GM12872 (cell line): ENCODE measurements around the gene KCTD14.

Experiments used
- TF ChIP-seq, protein P1 (sequence below): IDR thresholded peaks from 3 replicates; pipeline ENCODE4 v1.5.1; 2011; ENCODE audit warnings: low read depth, mild to moderate bottlenecking, low read length, moderate library complexity; ENCODE audit not compliant: insufficient read depth

The KCTD14 gene

DNA sequence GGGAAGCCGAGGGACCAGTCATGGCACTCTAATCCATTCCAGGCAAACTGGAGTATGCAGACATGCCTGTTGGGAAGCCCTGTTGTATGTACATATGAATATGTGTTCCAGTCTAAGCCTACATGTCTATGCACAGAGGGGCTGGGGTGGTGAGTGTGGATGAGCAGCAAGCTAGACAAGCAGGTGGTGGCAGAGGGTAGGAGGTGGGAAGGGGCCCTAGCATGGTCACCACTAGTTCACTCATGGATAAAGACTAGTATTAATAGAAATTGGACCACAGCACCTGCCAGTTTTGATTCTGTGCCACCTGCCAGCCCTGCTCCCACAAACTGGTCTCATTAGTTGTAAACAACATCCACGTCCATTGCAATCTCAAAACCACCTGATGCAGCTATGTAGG is 42.1 kb upstream of the KCTD14 start:
- TF ChIP-seq, protein P1, sequence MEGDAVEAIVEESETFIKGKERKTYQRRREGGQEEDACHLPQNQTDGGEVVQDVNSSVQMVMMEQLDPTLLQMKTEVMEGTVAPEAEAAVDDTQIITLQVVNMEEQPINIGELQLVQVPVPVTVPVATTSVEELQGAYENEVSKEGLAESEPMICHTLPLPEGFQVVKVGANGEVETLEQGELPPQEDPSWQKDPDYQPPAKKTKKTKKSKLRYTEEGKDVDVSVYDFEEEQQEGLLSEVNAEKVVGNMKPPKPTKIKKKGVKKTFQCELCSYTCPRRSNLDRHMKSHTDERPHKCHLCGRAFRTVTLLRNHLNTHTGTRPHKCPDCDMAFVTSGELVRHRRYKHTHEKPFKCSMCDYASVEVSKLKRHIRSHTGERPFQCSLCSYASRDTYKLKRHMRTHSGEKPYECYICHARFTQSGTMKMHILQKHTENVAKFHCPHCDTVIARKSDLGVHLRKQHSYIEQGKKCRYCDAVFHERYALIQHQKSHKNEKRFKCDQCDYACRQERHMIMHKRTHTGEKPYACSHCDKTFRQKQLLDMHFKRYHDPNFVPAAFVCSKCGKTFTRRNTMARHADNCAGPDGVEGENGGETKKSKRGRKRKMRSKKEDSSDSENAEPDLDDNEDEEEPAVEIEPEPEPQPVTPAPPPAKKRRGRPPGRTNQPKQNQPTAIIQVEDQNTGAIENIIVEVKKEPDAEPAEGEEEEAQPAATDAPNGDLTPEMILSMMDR, result no peak

DNA sequence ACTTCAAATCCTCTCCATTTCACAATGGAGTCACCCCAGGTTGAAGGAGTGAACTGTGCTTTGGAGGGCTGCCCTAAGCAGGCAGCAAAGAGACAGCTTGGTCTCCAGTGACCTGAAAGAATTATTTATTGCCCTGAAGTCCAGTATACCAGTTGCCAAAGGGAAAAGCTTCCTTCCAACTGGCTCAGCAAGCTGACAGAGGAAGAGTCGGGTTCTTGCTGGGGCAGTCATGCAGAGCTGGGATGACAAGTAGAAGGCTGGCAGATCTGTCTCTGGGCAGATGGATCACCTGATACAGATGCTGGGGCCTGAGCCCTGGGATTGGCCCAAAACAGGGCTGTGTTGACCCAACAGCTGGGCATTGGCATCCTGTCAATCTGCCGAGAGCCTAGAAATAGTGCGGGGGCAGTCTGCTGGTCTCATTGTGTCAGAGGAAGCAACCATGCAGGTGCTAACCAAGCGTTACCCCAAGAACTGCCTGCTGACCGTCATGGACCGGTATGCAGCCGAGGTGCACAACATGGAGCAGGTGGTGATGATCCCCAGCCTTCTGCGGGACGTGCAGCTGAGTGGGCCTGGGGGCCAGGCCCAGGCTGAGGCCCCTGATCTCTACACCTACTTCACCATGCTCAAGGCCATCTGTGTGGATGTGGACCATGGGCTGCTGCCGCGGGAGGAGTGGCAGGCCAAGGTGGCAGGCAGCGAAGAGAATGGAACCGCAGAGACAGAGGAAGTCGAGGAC is 40.5 kb upstream of the KCTD14 start, which contains the start of gene THRSP:
THRSP (plus strand) TSS at position 422 of the 742 bp plus-strand sequence; CDS start at position 443, 21 bp downstream.
- TF ChIP-seq, protein P1, result no peak

DNA sequence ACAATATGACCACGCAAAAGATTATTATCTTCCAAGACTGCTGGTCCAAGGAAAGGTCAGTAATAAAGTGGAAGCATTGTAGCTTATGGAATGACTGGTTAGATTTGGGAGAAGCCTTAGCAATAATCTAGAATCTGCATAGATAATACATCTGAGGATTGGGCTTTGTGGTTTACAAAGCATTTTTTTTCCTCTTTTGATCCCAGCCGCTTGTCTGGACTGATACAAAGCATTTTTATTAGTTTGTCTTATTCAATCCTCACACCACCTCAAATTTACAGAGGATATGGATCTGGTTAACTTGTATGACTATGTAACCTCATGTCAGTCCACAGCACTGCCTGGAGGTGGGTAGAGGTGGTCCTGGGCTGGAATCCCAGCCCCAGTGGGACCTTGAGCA is 39.6 kb upstream of the KCTD14 start:
- TF ChIP-seq, protein P1, result no peak

DNA sequence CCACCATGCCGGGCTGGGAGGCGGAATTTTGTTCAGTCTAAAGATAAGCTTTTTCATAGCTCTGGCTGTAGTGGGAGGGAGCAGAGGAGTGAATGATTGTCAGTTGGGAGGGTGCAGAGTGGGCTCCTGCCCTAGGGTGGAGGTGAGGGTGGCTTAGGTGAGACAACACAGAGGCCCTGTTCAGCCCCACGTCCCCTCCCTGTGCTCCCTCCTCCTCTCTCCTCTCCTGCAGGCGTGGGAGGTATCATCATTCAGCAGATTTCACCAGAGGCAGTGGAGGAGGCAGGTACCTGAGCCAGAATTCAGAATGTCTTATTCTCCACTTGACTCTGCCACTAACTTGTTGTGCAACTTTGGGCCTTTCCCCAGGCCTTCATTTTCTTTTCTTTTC is 38.8 kb upstream of the KCTD14 start:
- TF ChIP-seq, protein P1, result no peak

DNA sequence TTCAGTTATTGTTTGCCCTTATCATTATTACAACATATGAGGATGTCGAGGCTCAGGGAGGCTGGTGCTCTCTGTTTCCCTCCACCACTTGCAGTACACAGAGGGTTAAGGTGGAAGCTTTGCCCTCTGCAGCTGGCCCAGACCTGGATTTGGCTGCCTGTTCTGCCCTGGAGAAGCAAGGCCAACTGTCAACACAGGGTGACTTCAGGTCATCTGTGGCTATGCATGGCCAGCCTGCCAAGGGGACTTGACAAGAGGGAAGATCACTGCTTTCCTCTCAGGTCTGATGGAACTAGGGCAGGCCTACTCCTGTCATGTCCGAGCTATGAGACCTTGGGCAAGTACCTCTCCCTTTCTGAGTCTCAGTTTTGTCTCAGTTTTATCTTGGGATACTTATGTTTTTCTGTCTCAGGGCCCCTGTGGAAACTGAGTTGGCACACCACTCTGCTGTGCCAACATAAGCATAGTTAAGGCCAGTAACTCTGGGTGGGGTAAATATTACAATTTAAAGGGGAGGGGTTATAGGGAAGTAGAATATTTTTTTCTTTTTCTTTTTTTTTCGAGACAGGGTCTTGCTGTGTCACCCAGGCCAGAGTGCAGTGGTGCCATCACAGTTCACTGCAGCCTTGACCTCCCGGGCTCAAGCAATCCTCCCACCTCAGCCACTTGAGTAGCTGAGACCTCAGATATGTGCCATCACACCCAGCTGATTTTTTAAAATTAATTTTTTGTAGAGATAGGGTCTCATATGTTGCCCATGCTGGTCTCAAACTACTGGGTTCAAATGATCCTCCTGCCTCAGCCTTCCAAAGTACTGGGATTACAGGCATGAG is 38.2 kb upstream of the KCTD14 start:
- TF ChIP-seq, protein P1, result no peak

DNA sequence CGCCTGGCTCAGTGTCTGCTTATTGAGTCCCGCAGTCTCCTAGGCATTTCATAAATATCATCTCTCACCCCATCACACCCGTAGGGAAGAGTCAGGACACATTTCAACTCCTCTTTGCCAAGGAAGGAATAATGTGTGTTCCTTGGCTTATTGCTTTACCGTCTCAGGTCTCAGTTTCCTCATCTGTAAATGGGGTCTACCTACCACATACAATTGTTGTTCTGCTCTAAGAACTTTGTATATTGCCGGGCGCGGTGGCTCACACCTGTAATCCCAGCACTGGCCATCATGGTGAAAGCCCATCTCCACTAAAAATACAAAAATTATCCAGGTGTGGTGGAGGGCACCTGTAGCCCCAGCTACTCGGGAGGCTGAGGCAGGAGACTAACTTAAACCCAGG is 37.5 kb upstream of the KCTD14 start:
- TF ChIP-seq, protein P1, result no peak

DNA sequence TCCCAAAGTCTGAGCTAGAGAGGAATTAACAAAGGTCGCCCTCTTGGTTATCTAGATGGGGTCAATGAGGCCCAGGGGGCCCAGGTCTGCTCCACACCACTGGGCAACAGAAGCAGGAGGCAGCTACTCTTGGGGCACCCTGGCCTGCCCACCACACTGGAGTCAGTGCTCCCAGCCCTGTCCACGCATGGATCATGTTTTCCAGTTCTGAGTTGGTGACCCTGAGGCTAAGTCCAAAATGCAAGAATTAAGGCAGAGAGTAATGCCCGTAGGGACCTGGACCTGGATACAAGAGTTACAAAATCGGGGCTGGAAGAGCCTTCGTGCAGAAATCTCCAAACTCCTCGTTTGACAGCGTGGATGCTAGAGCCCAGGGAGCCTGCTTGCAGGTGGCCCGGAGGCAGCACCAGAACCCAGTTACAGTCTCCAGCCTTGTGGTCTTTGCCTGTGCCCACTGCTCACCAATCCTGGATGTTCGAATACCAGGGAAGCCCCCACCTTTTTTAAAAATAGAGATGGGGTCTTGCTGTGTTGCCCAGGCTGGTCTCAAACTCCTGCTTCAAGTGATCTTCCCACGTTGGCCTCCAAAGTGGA is 34.5 kb upstream of the KCTD14 start:
- TF ChIP-seq, protein P1, result no peak
